GM23248 (cell line): Measurements from ENCODE around the gene TTI1. TPM values are rescaled to one million over a fixed set of nuclear protein-coding genes. Genes with fewer than 3 reads are reported as not detected.

Source experiments
- DNase-seq: peaks from one replicate; pipeline ENCODE4 v3.0.0-alpha.2; 2015
- H2AFZ ChIP-seq: fragments of 200-600 bp; sonication (generic); 2 replicates; pipeline ENCODE4 v1.6.1; 2016; ENCODE audit warnings: antibody characterized with exemption
- H3F3A ChIP-seq: fragments of 200-600 bp; sonication (generic); 2 replicates; pipeline ENCODE4 v1.6.1; 2016; ENCODE audit warnings: mild to moderate bottlenecking, antibody characterized with exemption, mixed run types; ENCODE audit not compliant: insufficient read depth
- H3K27ac ChIP-seq: fragments of 200-600 bp; sonication (generic); 2 replicates; pipeline ENCODE4 v1.5.1; 2016; ENCODE audit warnings: mild to moderate bottlenecking
- H3K27me3 ChIP-seq: fragments of 200-600 bp; sonication (generic); replicated peaks from 2 replicates; pipeline ENCODE4 v1.6.1; 2016; ENCODE audit warnings: mild to moderate bottlenecking; ENCODE audit not compliant: insufficient read depth
- H3K36me3 ChIP-seq: fragments of 200-600 bp; sonication (generic); 2 replicates; pipeline ENCODE4 v1.6.1; 2016; ENCODE audit warnings: low read depth, mild to moderate bottlenecking
- H3K4me1 ChIP-seq: fragments of 200-600 bp; sonication (generic); 2 replicates; pipeline ENCODE4 v1.6.1; 2016; ENCODE audit warnings: mild to moderate bottlenecking; ENCODE audit not compliant: insufficient read depth
- H3K4me2 ChIP-seq: fragments of 200-600 bp; sonication (generic); one replicate; pipeline ENCODE4 v1.6.1; 2016; ENCODE audit warnings: mild to moderate bottlenecking; ENCODE audit not compliant: unreplicated experiment
- H3K4me3 ChIP-seq: fragments of 200-600 bp; sonication (generic); 2 replicates; pipeline ENCODE4 v1.5.1; 2016; ENCODE audit warnings: mild to moderate bottlenecking
- H3K79me2 ChIP-seq: fragments of 200-600 bp; sonication (generic); 2 replicates; pipeline ENCODE4 v1.6.1; 2016; ENCODE audit warnings: mild to moderate bottlenecking; ENCODE audit not compliant: insufficient read depth
- H3K9ac ChIP-seq: fragments of 200-600 bp; sonication (generic); 2 replicates; pipeline ENCODE4 v1.6.1; 2016; ENCODE audit warnings: mild to moderate bottlenecking
- H3K9me2 ChIP-seq: fragments of 200-600 bp; sonication (generic); 2 replicates; pipeline ENCODE4 v1.6.1; 2016; ENCODE audit warnings: mixed run types, mild to moderate bottlenecking, moderate library complexity; ENCODE audit not compliant: insufficient read depth
- H3K9me3 ChIP-seq: fragments of 200-600 bp; sonication (generic); one replicate; pipeline ENCODE4 v1.6.1; 2017; ENCODE audit warnings: low read depth
- H4K20me1 ChIP-seq: fragments of 200-600 bp; sonication (generic); 2 replicates; pipeline ENCODE4 v1.6.0; 2016; ENCODE audit not compliant: insufficient read depth
- EZH2 ChIP-seq: fragments of 200-600 bp; sonication (generic); IDR thresholded peaks from 2 replicates; pipeline ENCODE4 v1.6.1; 2018; ENCODE audit warnings: antibody characterized with exemption, mild to moderate bottlenecking; ENCODE audit not compliant: insufficient read depth, poor library complexity, severe bottlenecking
- EZH2phosphoT487 ChIP-seq: fragments of 200-600 bp; sonication (generic); IDR thresholded peaks from 2 replicates; pipeline ENCODE4 v1.6.1; 2018; ENCODE audit warnings: antibody characterized with exemption, moderate library complexity, mild to moderate bottlenecking, low read depth; ENCODE audit not compliant: insufficient read depth
- WGBS, 2 experiments: methylation state at CpG; one replicate each; pipeline ENCODE4 v1.1.6; 2015 to 2017; ENCODE audit warnings: low lambda C conversion rate in 2 of 2, low coverage in 1 of 2; ENCODE audit errors: missing lambda C conversion rate in 2 of 2; 5-methylcytosine and 5-hydroxymethylcytosine counted together
- in situ Hi-C: fragments of 300-500 bp; cut with MboI; formaldehyde crosslinking; loops from 2 replicates; pipeline ENCODE4 v1.15.0; 2020
- polyA plus RNA-seq: library from polyadenylated mRNA; unstranded; fragments of >200 nt; fragmentation: Nextera tagmentation; extraction: Ambion mirVana; gene quantifications from 2 replicates; pipeline ENCODE4 v1.2.1, GENCODE V29; 2016
- total RNA-seq: library from RNA; depleted of rRNA; stranded (reverse); fragments of >200 nt; shearing (Covaris generic); gene quantifications from 2 replicates; pipeline ENCODE4 v1.2.3, GENCODE V29; 2014

TTI1 gene
- total and polyA plus RNA-seq, 2 experiments from 2014 or later: 12.1 to 12.2 TPM

DNA sequence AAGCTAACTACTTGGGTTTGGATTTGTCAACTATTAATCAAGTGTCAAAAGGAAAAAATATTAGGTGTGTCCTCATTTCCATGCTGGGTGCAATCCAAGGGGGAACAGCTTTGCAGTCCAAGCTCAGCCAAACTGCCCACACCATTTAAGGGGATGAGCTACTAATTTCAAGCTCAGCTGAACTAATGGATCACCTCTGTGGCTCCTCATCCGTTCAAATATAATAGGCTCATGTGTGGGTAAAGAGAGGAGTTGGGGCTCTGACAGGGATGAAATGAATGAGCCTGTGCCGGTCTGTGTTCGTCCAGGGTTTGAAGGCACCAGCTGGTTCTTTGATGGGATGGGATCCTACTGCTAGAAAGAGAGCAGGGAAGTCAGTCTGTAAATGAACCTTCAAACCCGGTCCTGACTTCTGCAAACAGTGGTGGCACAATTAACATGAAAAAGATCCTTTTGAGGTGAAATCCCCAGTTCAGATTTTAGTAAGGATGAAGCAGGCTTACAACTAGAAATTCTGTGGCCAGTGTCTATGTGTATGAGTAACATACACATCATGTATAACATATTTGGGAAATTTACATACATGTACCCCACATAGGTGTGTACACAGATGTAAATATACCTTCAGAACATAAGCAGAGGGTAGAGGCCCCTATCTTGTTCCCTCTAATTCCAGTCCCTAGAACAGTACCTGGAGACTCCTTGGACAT lies 41.9 kb downstream of the TTI1 start:
- in situ Hi-C loops: loop anchor here (25.0 kb wide), 1 partner anchor 729 kb away; the partner anchor contains the start of gene GHRH
- Histone ChIP-seq H3F3A (peaks cover 16% of the 10 kb centered on the region; the same call in 1 of the 2 replicates), H3K27me3 (no peaks in the 10 kb centered on the region), H3K27ac (peak overlapping the region; percentile 27), H3K9ac (peak overlapping the region; percentile 19), H3K4me1 (peaks cover 31% of the 10 kb centered on the region), H3K79me2 (no peaks in the 10 kb centered on the region), H3K4me3 (no peak overlapping the region), H4K20me1 (no peaks in the 10 kb centered on the region), H3K9me3 (no peaks in the 10 kb centered on the region), H3K36me3 (0 out of 2 replicates have a peak, but pooled peaks cover 6% of the 10 kb centered on the region), H3K4me2 (peak overlapping the region; percentile 3), H2AFZ (no peak overlapping the region), H3K9me2 (no peaks in the 10 kb centered on the region)
- 62 to 66% methylated on average over 4 of the region's 4 CpGs for WGBS, 2 experiments
- no peak for TF ChIP-seq EZH2
- TF ChIP-seq EZH2phosphoT487: no peak
- DNase-seq: no peak

DNA sequence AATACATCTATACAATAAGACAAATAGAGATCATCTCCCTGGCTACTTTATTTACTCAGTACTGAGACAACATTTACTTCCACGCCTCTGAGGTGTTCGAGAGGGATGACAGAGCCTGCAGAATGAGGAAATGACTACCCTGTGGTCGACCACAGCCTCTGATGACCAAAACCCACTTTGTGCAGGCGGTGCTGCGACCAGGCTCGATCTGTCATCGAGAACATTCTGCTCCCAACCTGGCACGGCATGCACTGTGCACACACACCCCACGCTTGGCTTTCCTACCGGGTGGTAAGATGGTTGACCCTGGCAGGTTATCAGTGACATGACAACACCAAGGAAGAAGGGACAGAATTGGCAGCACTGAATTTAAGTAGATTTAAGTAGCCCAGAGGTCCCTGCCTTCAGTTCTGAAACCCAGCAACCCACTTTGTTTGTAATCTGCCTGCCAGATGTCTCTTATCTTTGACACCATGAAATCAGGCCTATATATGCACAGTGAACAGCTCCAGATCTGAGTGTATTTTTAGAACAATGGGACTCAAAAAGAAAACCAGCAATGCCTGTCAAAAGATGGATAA lies 42.6 kb downstream of the TTI1 start:
- Histone ChIP-seq H3K79me2 (no peaks in the 10 kb centered on the region), H3K9me2 (no peaks in the 10 kb centered on the region), H3K9me3 (no peaks in the 10 kb centered on the region), H4K20me1 (no peaks in the 10 kb centered on the region), H3K4me3 (no peak overlapping the region), H3K4me1 (peaks cover 31% of the 10 kb centered on the region), H3K27me3 (no peaks in the 10 kb centered on the region), H3F3A (peaks cover 16% of the 10 kb centered on the region; the same call in 1 of the 2 replicates), H2AFZ (no peak overlapping the region), H3K9ac (peak overlapping the region; percentile 43), H3K36me3 (0 out of 2 replicates have a peak, but pooled peaks cover 6% of the 10 kb centered on the region), H3K4me2 (peak overlapping the region; percentile 3), H3K27ac (peak overlapping the region; percentile 50)
- TF ChIP-seq EZH2: no peak
- peak; percentile 91 for TF ChIP-seq EZH2phosphoT487
- in situ Hi-C loops: loop anchor here (25.0 kb wide), 1 partner anchor 728 kb away; the partner anchor contains the start of gene GHRH
- DNase-seq: peak; percentile 94
- WGBS, 2 experiments: 2 to 5% methylated on average over 10 of the region's 10 CpGs

DNA sequence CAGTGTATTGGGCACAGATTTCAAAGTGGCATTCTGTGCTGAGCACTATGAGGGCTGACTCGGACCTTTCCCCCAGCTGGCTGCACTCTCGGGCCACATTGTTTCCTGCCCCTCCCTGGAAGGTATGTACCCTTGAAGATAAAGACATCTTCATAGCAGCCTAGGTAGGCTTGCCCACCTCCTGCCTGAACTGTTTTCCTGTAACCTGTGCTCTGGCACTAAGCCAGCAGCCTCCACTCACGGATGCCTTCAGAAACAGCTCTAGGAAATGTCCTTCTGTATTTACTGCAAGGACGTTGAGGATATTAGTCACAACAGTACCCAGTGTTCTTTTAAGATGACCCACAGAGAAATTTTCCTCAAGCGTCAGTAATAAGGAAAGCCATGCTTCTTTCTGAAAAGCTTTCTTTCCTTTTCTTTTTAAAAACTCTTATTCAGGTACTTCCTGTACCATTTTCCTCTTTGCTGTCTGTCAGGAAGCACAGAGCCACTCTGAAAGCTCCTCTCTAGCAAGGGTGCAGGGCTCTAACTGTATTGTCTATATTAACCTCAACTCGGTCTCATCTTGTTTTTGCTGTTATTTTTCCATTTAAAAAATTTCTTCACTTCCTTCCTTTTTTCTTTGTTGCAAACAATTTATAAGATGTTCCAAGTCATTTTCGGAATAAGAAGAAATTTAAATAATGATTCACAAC lies 43.5 kb downstream of the TTI1 start:
- whole genome bisulfite sequencing, 2 experiments: 76 to 80% methylated on average over 7 of the region's 7 CpGs
- peaks cover 16% of the 10 kb centered on the region; the same call in 1 of the 2 replicates for H3F3A ChIP-seq
- H3K27me3 ChIP-seq: no peaks in the 10 kb centered on the region
- no peak overlapping the region for H2AFZ ChIP-seq
- peak overlapping the region; percentile 43 for H3K9ac ChIP-seq
- no peaks in the 10 kb centered on the region for H3K79me2 ChIP-seq
- H3K36me3 ChIP-seq: 0 out of 2 replicates have a peak, but pooled peaks cover 6% of the 10 kb centered on the region
- H4K20me1 ChIP-seq: no peaks in the 10 kb centered on the region
- no peaks in the 10 kb centered on the region for H3K9me3 ChIP-seq
- no peak for DNase-seq
- peaks cover 31% of the 10 kb centered on the region for H3K4me1 ChIP-seq
- H3K4me2 ChIP-seq: peak overlapping the region; percentile 14
- TF ChIP-seq EZH2phosphoT487 (no peak), EZH2 (no peak)
- no peak overlapping the region for H3K4me3 ChIP-seq
- H3K27ac ChIP-seq: peak overlapping the region; percentile 50
- in situ Hi-C loops: loop anchor here (25.0 kb wide), 1 partner anchor 727 kb away; the partner anchor contains the start of gene GHRH
- no peaks in the 10 kb centered on the region for H3K9me2 ChIP-seq

DNA sequence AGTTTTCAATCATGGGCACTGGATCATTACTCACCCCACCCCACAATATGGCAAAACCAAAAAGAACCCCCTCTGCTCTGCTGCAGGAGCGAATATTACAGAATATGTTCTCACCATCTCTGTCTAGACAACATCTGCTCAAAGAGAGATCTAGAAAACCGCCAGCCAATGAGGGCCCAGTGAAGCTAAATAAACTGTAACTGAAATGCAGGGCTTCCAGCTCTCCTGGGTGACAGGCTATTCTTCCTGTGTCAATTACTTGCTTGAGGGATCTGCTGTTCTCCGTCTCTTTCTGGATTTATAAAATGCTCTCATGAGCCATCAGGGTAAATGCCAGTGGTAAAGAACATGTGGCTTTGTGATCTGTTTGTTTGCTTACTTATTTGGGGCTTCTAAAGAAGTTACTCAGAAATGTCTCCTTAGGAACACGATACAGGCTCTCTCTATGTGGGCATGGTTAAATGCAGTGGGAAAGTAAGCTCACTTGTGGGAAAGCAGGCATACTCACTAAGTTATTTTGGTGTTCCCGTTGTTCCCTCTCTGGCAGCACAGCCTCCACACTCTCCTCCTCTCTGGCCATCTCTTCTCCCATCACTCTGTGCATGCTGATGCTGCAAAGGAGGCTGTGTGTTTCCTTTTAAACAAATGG lies 44.8 kb downstream of the TTI1 start:
- Histone ChIP-seq H3K4me3 (no peak overlapping the region), H3F3A (peaks cover 16% of the 10 kb centered on the region; the same call in 1 of the 2 replicates), H3K9ac (no peak overlapping the region), H4K20me1 (no peaks in the 10 kb centered on the region), H3K27ac (no peak overlapping the region), H3K4me1 (peaks cover 29% of the 10 kb centered on the region), H3K79me2 (no peaks in the 10 kb centered on the region), H3K9me2 (no peaks in the 10 kb centered on the region), H2AFZ (no peak overlapping the region), H3K27me3 (no peaks in the 10 kb centered on the region), H3K9me3 (no peaks in the 10 kb centered on the region), H3K4me2 (no peak overlapping the region), H3K36me3 (0 out of 2 replicates have a peak, but pooled peaks cover 6% of the 10 kb centered on the region)
- TF ChIP-seq EZH2phosphoT487: no peak
- TF ChIP-seq EZH2: no peak
- 92 to 93% methylated on average over 5 of the region's 5 CpGs for WGBS, 2 experiments
- DNase-seq: no peak
- in situ Hi-C loops: loop anchor here (25.0 kb wide), 1 partner anchor 726 kb away; the partner anchor contains the start of gene GHRH
